SH-SY5Y (cell line): ENCODE data around the gene APP.

Experiments used
- GATA2 ChIP-seq: IDR thresholded peaks from 2 replicates; pipeline ENCODE4 v1.6.1; 2011; ENCODE audit warnings: mild to moderate bottlenecking, low read depth, low read length
- GATA3 ChIP-seq: IDR thresholded peaks from 2 replicates; pipeline ENCODE4 v1.6.1; 2011; ENCODE audit warnings: low read depth, mild to moderate bottlenecking, low read length, moderate library complexity

DNA sequence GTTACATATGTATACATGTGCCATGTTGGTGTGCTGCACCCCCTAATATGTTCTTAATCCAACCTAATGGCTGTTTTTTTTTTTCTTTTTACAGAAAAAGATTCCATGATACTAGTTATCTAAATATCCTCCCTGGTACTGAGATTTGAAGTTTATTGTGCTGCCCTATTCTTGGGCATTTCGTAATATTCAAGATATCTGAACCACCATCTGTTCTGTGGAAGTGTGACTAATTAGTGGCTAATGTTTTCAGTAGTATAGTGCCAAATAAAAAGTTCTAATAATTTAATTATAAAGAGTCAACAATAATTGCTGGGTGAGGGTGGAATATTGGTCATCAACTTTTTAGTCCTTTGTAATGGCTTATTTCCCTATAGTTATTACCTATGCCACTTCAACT, 218.3 kb downstream of the APP start:
- TF ChIP-seq GATA2 = no peak
- no peak for TF ChIP-seq GATA3
